Calu3 (cell line): ENCODE measurements around the gene SMARCC1. TPM values are rescaled to one million over a fixed set of nuclear protein-coding genes. Genes with fewer than 3 reads are reported as not detected.

ENCODE experiments used
- BruUV-seq: library from RNA; stranded (reverse); fragments of 400-500 nt; replicated peaks from 2 replicates; lab custom pipeline; 2021; lab: Mats Ljungman, UMichigan
- CTCF ChIA-PET: fragments of 300-600 bp; sonication (Branson Sonifier 250); formaldehyde crosslinking; loops from one replicate; lab custom pipeline; 2022; ENCODE audit warnings: antibody characterized with exemption; lab: Charles Lee
- DNase-seq: peaks from one replicate; pipeline ENCODE4 v3.0.0; 2022
- H3K27ac Mint-ChIP-seq: one replicate; pipeline ENCODE4 v1.8.0; 2022; ENCODE audit warnings: mixed read lengths; ENCODE audit not compliant: unreplicated experiment
- H3K27me3 Mint-ChIP-seq: one replicate; pipeline ENCODE4 v1.8.0; 2022; ENCODE audit warnings: mixed read lengths; ENCODE audit not compliant: unreplicated experiment
- H3K36me3 Mint-ChIP-seq: one replicate; pipeline ENCODE4 v1.8.0; 2022; ENCODE audit warnings: mild to moderate bottlenecking, moderate library complexity, mixed read lengths; ENCODE audit not compliant: insufficient read depth, unreplicated experiment
- H3K4me1 Mint-ChIP-seq: one replicate; pipeline ENCODE4 v1.8.0; 2022; ENCODE audit warnings: mild to moderate bottlenecking, low read depth, mixed read lengths; ENCODE audit not compliant: unreplicated experiment
- H3K4me3 Mint-ChIP-seq: one replicate; pipeline ENCODE4 v1.8.0; 2022; ENCODE audit warnings: mild to moderate bottlenecking, low read depth, moderate library complexity, mixed read lengths; ENCODE audit not compliant: unreplicated experiment
- H3K9me3 Mint-ChIP-seq: one replicate; pipeline ENCODE4 v1.8.0; 2022; ENCODE audit warnings: low read depth, mixed read lengths; ENCODE audit not compliant: unreplicated experiment
- CTCF ChIP-seq: fragments of 200-600 bp; IDR thresholded peaks from one replicate; pipeline ENCODE4 v1.8.0; 2022; ENCODE audit warnings: antibody characterized with exemption; ENCODE audit not compliant: unreplicated experiment
- intact Hi-C: fragments of 100-400 bp; cut with micrococcal nuclease; formaldehyde crosslinking; loops from one replicate; pipeline ENCODE4 v1.10.0; 2022; ENCODE audit not compliant: unreplicated experiment
- total RNA-seq: library from RNA; stranded (reverse); gene quantifications from 2 replicates; pipeline ENCODE4 v1.2.3, GENCODE V29; 2022

SMARCC1 gene
- total RNA-seq, 1 experiment from 2014 or later: 122 TPM

- no peak overlapping the region for H3K27ac Mint-ChIP-seq
- H3K9me3 Mint-ChIP-seq: no peaks in the 10 kb centered on the region
- H3K27me3 Mint-ChIP-seq: no peaks in the 10 kb centered on the region
- H3K4me1 Mint-ChIP-seq: no peaks in the 10 kb centered on the region
- CTCF ChIA-PET: no interaction called here
- intact Hi-C loops: no loop called here
- no peak overlapping the region for H3K4me3 Mint-ChIP-seq
- H3K36me3 Mint-ChIP-seq: peaks cover 53% of the 10 kb centered on the region
- no peak for DNase-seq
- no peak for TF ChIP-seq CTCF
- BruUV-seq: no TSS peak
Observed at GRCh38 chr3:47634996-47635395, 146.7 kb downstream of the SMARCC1 start.

- H3K27me3 Mint-ChIP-seq: no peaks in the 10 kb centered on the region
- H3K4me3 Mint-ChIP-seq: no peak overlapping the region
- TF ChIP-seq CTCF: no peak
- H3K27ac Mint-ChIP-seq: no peak overlapping the region
- no TSS peak for BruUV-seq
- H3K36me3 Mint-ChIP-seq: peaks cover 50% of the 10 kb centered on the region
- no peak for DNase-seq
- intact Hi-C loops: no loop called here
- no peaks in the 10 kb centered on the region for H3K9me3 Mint-ChIP-seq
- CTCF ChIA-PET: interaction anchor here (1.0 kb wide), 1 partner anchor 18 kb away, joined by 3 read pairs; no protein-coding TSS in a partner anchor
- H3K4me1 Mint-ChIP-seq: no peaks in the 10 kb centered on the region
Observed at GRCh38 chr3:47630810-47631209, 150.9 kb downstream of the SMARCC1 start.

- intact Hi-C loops: no loop called here
- BruUV-seq: no TSS peak
- CTCF ChIA-PET: no interaction called here
- TF ChIP-seq CTCF: no peak
- Mint-ChIP-seq H3K4me3 (no peak overlapping the region), H3K4me1 (no peaks in the 10 kb centered on the region), H3K27ac (no peak overlapping the region), H3K27me3 (no peaks in the 10 kb centered on the region), H3K9me3 (no peaks in the 10 kb centered on the region), H3K36me3 (peaks cover 54% of the 10 kb centered on the region)
- DNase-seq: no peak
Observed at GRCh38 chr3:47629770-47630169, 151.9 kb downstream of the SMARCC1 start.

- Mint-ChIP-seq H3K27ac (no peak overlapping the region), H3K4me1 (no peaks in the 10 kb centered on the region), H3K9me3 (no peaks in the 10 kb centered on the region), H3K36me3 (peaks cover 54% of the 10 kb centered on the region), H3K27me3 (no peaks in the 10 kb centered on the region), H3K4me3 (no peak overlapping the region)
- intact Hi-C loops: no loop called here
- TF ChIP-seq CTCF: no peak
- BruUV-seq: no TSS peak
- CTCF ChIA-PET: no interaction called here
- no peak for DNase-seq
Observed at GRCh38 chr3:47628426-47628825, 153.3 kb downstream of the SMARCC1 start.
